RWPE2 (cell line): Measurements from ENCODE around the gene RNASE4.
"Not testable (repeated sequence)": the region's sequence is repeated elsewhere in the genome, so short reads cannot be mapped to it uniquely, and the experiment has no call there.

Source experiments
- ATAC-seq: fragments of 200-7000 bp; cut with Tn5 transposase; 3 replicates; pipeline ENCODE4 v1.9.1; 2021; ENCODE audit warnings: low read depth
- DNase-seq: peaks from one replicate; pipeline ENCODE4 v3.0.0-alpha.2; 2020; ENCODE audit warnings: low spot score
- H3K27ac ChIP-seq: fragments of 450-650 bp; 2 replicates; pipeline ENCODE4 v1.5.1; 2017; ENCODE audit warnings: mild to moderate bottlenecking; ENCODE audit not compliant: poor library complexity, severe bottlenecking
- H3K27me3 ChIP-seq: fragments of 250-450 bp; sonication (Bioruptor Pico); 2 replicates; pipeline ENCODE4 v1.5.1; 2021; ENCODE audit warnings: mild to moderate bottlenecking, moderate library complexity; ENCODE audit not compliant: insufficient read depth, poor library complexity, severe bottlenecking
- H3K36me3 ChIP-seq: fragments of 250-450 bp; sonication (Bioruptor Pico); 2 replicates; pipeline ENCODE4 v1.5.1; 2020; ENCODE audit warnings: low read depth, mild to moderate bottlenecking, moderate library complexity
- H3K4me1 ChIP-seq: fragments of 250-450 bp; sonication (Bioruptor Pico); 2 replicates; pipeline ENCODE4 v1.5.1; 2021; ENCODE audit warnings: mild to moderate bottlenecking, moderate library complexity; ENCODE audit not compliant: insufficient read depth, poor library complexity, severe bottlenecking
- H3K4me3 ChIP-seq: fragments of 250-450 bp; sonication (Bioruptor Pico); 2 replicates; pipeline ENCODE4 v1.5.1; 2021; ENCODE audit warnings: mild to moderate bottlenecking, moderate library complexity; ENCODE audit not compliant: severe bottlenecking
- H3K9me3 ChIP-seq: fragments of 250-450 bp; sonication (Bioruptor Pico); 2 replicates; pipeline ENCODE4 v1.5.1; 2021; ENCODE audit warnings: mild to moderate bottlenecking, moderate library complexity; ENCODE audit not compliant: severe bottlenecking
- TF ChIP-seq, protein P1 (sequence below): fragments of 450-650 bp; IDR thresholded peaks from one replicate; pipeline ENCODE4 v1.5.1; 2017; ENCODE audit warnings: mild to moderate bottlenecking, moderate library complexity; ENCODE audit not compliant: poor library complexity, severe bottlenecking

The RNASE4 gene, protein sequence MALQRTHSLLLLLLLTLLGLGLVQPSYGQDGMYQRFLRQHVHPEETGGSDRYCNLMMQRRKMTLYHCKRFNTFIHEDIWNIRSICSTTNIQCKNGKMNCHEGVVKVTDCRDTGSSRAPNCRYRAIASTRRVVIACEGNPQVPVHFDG

DNA sequence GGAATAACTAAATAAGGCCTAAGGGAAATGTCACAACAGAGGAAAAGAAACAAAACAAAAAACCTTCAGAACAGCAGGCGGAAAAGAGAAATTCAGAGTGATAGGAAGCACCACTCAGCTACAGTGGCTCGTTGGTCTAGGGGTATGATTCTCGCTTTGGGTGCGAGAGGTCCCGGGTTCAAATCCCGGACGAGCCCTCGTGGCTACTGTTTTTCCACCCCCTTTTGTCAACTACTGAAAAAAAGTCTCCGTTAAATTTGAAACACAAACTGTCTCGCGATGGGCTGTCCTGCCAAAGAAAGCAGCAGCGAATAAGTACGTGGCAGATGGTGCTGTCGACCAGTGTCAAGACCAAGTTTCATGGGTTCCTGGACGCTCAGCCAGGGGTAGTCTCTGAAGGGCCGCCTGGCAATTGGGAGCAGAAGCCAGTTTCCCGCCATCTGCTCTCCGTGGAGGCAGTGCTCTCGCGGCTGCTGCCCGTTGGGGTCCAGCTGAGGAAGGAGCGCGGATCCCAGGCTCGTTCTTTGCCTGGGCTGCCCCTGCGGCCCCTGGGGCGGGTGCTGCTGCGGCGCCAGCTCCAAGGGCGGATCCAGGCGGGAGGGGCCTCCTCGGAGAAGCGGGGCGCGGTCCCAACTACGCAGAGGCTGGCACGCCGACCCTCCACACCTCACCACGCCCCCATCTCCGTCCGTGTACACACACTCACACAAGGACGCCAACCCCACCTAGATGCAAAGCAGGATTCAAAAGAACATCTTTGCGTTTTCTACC, at the start of gene RNASE4:
Gene RNASE4 (plus strand): TSS at position 670 of the 771 bp plus-strand sequence. CDS start 14,812 bp downstream, outside the sequence.
- H3K4me3 ChIP-seq = peak within 1 kb of the TSS; percentile 80
- H3K4me1 ChIP-seq = peaks cover 3% of the 10 kb centered on the region
- H3K27ac ChIP-seq = peak within 1 kb of the TSS; percentile 92
- no peaks in the 10 kb centered on the region for H3K9me3 ChIP-seq
- TF ChIP-seq, protein P1, sequence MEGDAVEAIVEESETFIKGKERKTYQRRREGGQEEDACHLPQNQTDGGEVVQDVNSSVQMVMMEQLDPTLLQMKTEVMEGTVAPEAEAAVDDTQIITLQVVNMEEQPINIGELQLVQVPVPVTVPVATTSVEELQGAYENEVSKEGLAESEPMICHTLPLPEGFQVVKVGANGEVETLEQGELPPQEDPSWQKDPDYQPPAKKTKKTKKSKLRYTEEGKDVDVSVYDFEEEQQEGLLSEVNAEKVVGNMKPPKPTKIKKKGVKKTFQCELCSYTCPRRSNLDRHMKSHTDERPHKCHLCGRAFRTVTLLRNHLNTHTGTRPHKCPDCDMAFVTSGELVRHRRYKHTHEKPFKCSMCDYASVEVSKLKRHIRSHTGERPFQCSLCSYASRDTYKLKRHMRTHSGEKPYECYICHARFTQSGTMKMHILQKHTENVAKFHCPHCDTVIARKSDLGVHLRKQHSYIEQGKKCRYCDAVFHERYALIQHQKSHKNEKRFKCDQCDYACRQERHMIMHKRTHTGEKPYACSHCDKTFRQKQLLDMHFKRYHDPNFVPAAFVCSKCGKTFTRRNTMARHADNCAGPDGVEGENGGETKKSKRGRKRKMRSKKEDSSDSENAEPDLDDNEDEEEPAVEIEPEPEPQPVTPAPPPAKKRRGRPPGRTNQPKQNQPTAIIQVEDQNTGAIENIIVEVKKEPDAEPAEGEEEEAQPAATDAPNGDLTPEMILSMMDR = no peak
- DNase-seq (peak; percentile 94), ATAC-seq (peak; percentile 53)
- H3K36me3 ChIP-seq = no peaks in the 10 kb centered on the region
- H3K27me3 ChIP-seq = no peaks in the 10 kb centered on the region

DNA sequence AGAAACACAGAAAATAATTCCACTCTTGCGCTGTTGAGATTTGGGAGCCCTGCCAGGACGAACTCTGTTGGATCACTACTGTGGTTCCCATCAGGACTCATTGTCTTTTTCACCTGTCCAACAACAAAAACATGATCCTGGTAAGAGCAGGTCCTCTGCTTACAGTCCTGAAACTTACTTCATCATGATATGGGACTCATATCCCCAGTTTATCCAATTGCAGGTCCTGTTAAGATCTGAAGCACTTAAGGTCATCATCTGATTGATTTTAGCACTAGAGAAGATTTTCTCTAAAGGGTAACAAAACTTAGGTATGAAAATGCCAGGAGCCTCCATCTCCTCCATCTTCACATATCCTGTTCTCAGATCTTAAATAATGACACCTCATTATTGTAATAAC, 42.8 kb upstream of the RNASE4 start, which contains the start of gene OR6S1:
Gene OR6S1 (minus strand): TSS at position 101 of the 400 bp plus-strand sequence. CDS start 0 bp downstream, at position 101.
- TF ChIP-seq, protein P1 = no peak

DNA sequence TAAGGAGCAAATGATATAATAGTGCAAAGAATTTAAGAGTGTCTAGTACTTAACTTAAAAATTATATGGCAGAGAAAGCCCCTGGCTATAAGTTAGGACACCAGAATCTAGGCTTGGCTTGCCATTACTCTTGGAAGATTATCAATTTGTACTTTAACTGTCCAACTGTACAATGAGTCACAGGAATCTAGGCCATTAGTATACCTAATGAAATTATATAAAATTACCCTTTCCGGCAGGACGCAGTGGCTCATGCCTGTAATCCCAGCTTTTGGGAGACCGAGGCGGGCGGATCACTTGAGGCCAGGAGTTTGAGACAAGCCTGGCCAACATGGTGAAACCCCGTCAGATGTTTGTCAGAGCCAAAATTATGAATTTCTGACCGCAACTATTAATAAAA, 42.2 kb upstream of the RNASE4 start:
- Histone ChIP-seq H3K36me3 (no peaks in the 10 kb centered on the region), H3K4me3 (no peak overlapping the region), H3K27ac (no peak overlapping the region), H3K9me3 (no peaks in the 10 kb centered on the region), H3K4me1 (no peaks in the 10 kb centered on the region), H3K27me3 (peaks cover 2% of the 10 kb centered on the region)
- ATAC-seq (no peak), DNase-seq (no peak)
- TF ChIP-seq, protein P1 = no peak

More for the DNA sequence above, 42.8 kb upstream of the RNASE4 start, which contains the start of gene OR6S1:
- Histone ChIP-seq H3K36me3 (no peaks in the 10 kb centered on the region), H3K27ac (no peak within 1 kb of the TSS), H3K4me3 (no peak within 1 kb of the TSS), H3K27me3 (peaks cover 2% of the 10 kb centered on the region), H3K9me3 (no peaks in the 10 kb centered on the region), H3K4me1 (no peaks in the 10 kb centered on the region)
- ATAC-seq (no peak), DNase-seq (no peak)

DNA sequence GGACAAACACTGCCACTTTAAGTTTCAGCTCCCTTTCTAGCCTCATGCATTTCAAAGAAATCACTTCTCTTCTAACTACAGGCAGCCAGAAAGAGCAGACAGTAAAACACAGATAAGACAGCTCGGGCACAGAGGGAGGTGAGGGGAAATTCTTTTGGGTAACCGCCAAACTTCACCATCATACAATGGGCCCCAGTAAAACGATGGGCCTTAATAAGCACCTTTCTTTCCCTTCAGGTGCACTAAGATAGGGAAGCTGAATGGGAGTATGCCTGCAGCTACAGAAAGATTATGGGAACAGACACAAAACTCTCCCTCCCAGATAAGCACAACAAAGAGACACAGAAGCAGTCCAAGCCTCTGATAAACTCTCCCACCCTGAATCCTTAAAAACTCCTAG, 41.6 kb upstream of the RNASE4 start:
- H3K9me3 ChIP-seq, ATAC-seq, H3K27me3 ChIP-seq, H3K27ac ChIP-seq, H3K4me3 ChIP-seq, H3K4me1 ChIP-seq, H3K36me3 ChIP-seq, DNase-seq: not testable (repeated sequence)

DNA sequence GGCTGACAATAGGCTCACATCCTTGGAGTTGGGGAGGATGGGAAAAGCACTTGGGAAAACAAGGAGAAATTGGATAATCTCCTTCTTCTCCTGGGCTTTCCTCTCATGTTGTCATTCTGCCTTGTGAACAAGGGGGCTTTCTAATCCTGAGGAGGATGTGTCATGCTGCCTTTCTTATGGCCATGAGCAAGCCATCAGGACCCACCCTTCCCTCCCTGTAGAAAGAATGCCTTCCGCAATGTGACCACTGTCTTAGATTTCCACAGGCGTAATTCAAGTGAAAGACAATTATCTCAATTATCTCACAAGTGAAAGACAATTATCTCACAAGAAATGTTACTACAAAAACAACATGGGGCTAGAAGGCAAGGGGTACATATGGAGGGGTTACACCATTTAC, 39.8 kb upstream of the RNASE4 start:
- no peaks in the 10 kb centered on the region for H3K9me3 ChIP-seq
- no peak overlapping the region for H3K4me3 ChIP-seq
- H3K27ac ChIP-seq = no peak overlapping the region
- TF ChIP-seq, protein P1 = no peak
- no peak for DNase-seq
- ATAC-seq = no peak
- no peaks in the 10 kb centered on the region for H3K4me1 ChIP-seq
- H3K36me3 ChIP-seq = no peaks in the 10 kb centered on the region
- no peaks in the 10 kb centered on the region for H3K27me3 ChIP-seq
